Colonic mucosa (tissue), 4 donors: ENCODE results near the gene CCDC13. TPM values are rescaled to one million over a fixed set of nuclear protein-coding genes. Genes with fewer than 3 reads are reported as not detected.
"Not testable (repeated sequence)": the region's sequence is repeated elsewhere in the genome, so short reads cannot be mapped to it uniquely, and the experiment has no call there.

Source experiments
- DNase-seq: peaks from one replicate; pipeline ENCODE4 v3.0.0-alpha.2; 2020
- H3K27ac ChIP-seq: fragments of 200-600 bp; one replicate; pipeline ENCODE4 v1.8.0; 2021
- H3K27me3 ChIP-seq: fragments of 200-600 bp; one replicate; pipeline ENCODE4 v1.8.0; 2021
- H3K36me3 ChIP-seq: fragments of 200-600 bp; one replicate; pipeline ENCODE4 v1.8.0; 2021
- H3K4me1 ChIP-seq: fragments of 200-600 bp; one replicate; pipeline ENCODE4 v1.8.0; 2021; ENCODE audit warnings: mild to moderate bottlenecking
- H3K4me3 ChIP-seq: fragments of 200-600 bp; one replicate; pipeline ENCODE4 v1.8.0; 2021
- H3K9ac ChIP-seq, 2 donors: one replicate each; pipeline ENCODE4 v1.7.0; 2013; ENCODE audit warnings: control low read depth in 2 of 2, low read depth in 2 of 2, low read length in 2 of 2
- H3K9me3 ChIP-seq: fragments of 200-600 bp; one replicate; pipeline ENCODE4 v1.8.0; 2021
- CTCF ChIP-seq: fragments of 200-600 bp; IDR thresholded peaks from one replicate; pipeline ENCODE4 v1.8.0; 2022; ENCODE audit warnings: antibody characterized with exemption, mild to moderate bottlenecking
- intact Hi-C: fragments of 100-400 bp; cut with DNase I; formaldehyde crosslinking; loops from one replicate; pipeline ENCODE4 v1.14.1; 2022
- total RNA-seq, 2 donors: library from RNA; stranded (reverse); fragmentation: NEBNext Ultra II Directional in 1 of 2; extraction: Animal tissue kit (Norgen Biotek cat#: 25700) in 1 of 2; gene quantifications; one replicate each; pipeline ENCODE4 v1.2.1, GENCODE V29; 2021
- donor health status: healthy.
- donor health status: DM: no; HTN: no; CAD: no.
- donor health status: DM: no; HTN: no; CAD: no.

The CCDC13 gene
- total RNA-seq, 2 donors from 2014 or later: 0.93 to 5.3 TPM

- Histone ChIP-seq H3K9ac (peak overlapping the region in 1 of 2 donors; percentile 35), H3K27me3 (no peaks in the 10 kb centered on the region), H3K4me3 (no peak overlapping the region), H3K27ac (peak overlapping the region; percentile 30), H3K36me3 (no peaks in the 10 kb centered on the region), H3K4me1 (peaks cover 4% of the 10 kb centered on the region), H3K9me3 (no peaks in the 10 kb centered on the region)
- TF ChIP-seq CTCF: no peak
- intact Hi-C loops: no loop called here
- DNase-seq: no peak
These were observed 42.0 kb upstream of the CCDC13 start for GRCh38 chr3:42814914-42815507.

- Histone ChIP-seq H3K9ac (no peak overlapping the region), H3K4me3 (no peak overlapping the region), H3K36me3 (no peaks in the 10 kb centered on the region), H3K27me3 (no peaks in the 10 kb centered on the region), H3K4me1 (no peaks in the 10 kb centered on the region), H3K9me3 (no peaks in the 10 kb centered on the region), H3K27ac (no peak overlapping the region)
- no peak for TF ChIP-seq CTCF
- no peak for DNase-seq
- intact Hi-C loops: no loop called here
These were observed 41.2 kb upstream of the CCDC13 start for GRCh38 chr3:42814246-42814645.

GRCh38 chr3:42811118-42811883, 38.2 kb upstream of the CCDC13 start:
- H3K4me1 ChIP-seq, H3K36me3 ChIP-seq, DNase-seq, H3K27me3 ChIP-seq, H3K4me3 ChIP-seq, intact Hi-C loops, H3K9me3 ChIP-seq: not testable (repeated sequence)
- Histone ChIP-seq H3K27ac (peak overlapping the region; percentile 86), H3K9ac (peak overlapping the region in 1 of 2 donors; percentile 16)

GRCh38 chr3:42810706-42811105, 37.7 kb upstream of the CCDC13 start:
- intact Hi-C loops, H3K4me1 ChIP-seq, DNase-seq, H3K9ac ChIP-seq, H3K4me3 ChIP-seq, H3K9me3 ChIP-seq, H3K36me3 ChIP-seq, H3K27me3 ChIP-seq: not testable (repeated sequence)
- H3K27ac ChIP-seq: peak overlapping the region; percentile 86

GRCh38 chr3:42809202-42809601, 36.1 kb upstream of the CCDC13 start, which contains the start of gene ACKR2:
ACKR2 (plus strand) TSS chr3:42809445; CDS start chr3:42864503, 55,058 bp downstream.
- Histone ChIP-seq H3K36me3 (no peaks in the 10 kb centered on the region), H3K27ac (no peak within 1 kb of the TSS), H3K4me3 (no peak within 1 kb of the TSS), H3K4me1 (no peaks in the 10 kb centered on the region), H3K9ac (no peak within 1 kb of the TSS), H3K27me3 (no peaks in the 10 kb centered on the region), H3K9me3 (no peaks in the 10 kb centered on the region)
- TF ChIP-seq CTCF: no peak
- DNase-seq: no peak
- intact Hi-C loops: no loop called here

GRCh38 chr3:42807929-42808328, 34.9 kb upstream of the CCDC13 start:
- intact Hi-C loops: no loop called here
- no peak overlapping the region for H3K9ac ChIP-seq
- H3K27me3 ChIP-seq: no peaks in the 10 kb centered on the region
- no peak for TF ChIP-seq CTCF
- H3K27ac ChIP-seq: no peak overlapping the region
- H3K4me1 ChIP-seq: peaks cover 3% of the 10 kb centered on the region
- H3K4me3 ChIP-seq: no peak overlapping the region
- no peaks in the 10 kb centered on the region for H3K9me3 ChIP-seq
- DNase-seq: no peak
- H3K36me3 ChIP-seq: no peaks in the 10 kb centered on the region
